Stimulated activated CD8-positive, alpha-beta memory T cell treated with anti-CD3 and anti-CD28 coated beads, Interleukin-12 subunit alpha, Interleukin-12 subunit beta, amount 100 ng/mL, for 1 hour (primary cell): ENCODE measurements around the gene PLA2G3.
"Not testable (repeated sequence)": the region's sequence is repeated elsewhere in the genome, so short reads cannot be mapped to it uniquely, and the experiment has no call there.

Experiments used
- DNase-seq: peaks from one replicate; pipeline ENCODE4 v3.0.0-alpha.2; 2020; ENCODE audit warnings: low read depth

The PLA2G3 gene

DNA sequence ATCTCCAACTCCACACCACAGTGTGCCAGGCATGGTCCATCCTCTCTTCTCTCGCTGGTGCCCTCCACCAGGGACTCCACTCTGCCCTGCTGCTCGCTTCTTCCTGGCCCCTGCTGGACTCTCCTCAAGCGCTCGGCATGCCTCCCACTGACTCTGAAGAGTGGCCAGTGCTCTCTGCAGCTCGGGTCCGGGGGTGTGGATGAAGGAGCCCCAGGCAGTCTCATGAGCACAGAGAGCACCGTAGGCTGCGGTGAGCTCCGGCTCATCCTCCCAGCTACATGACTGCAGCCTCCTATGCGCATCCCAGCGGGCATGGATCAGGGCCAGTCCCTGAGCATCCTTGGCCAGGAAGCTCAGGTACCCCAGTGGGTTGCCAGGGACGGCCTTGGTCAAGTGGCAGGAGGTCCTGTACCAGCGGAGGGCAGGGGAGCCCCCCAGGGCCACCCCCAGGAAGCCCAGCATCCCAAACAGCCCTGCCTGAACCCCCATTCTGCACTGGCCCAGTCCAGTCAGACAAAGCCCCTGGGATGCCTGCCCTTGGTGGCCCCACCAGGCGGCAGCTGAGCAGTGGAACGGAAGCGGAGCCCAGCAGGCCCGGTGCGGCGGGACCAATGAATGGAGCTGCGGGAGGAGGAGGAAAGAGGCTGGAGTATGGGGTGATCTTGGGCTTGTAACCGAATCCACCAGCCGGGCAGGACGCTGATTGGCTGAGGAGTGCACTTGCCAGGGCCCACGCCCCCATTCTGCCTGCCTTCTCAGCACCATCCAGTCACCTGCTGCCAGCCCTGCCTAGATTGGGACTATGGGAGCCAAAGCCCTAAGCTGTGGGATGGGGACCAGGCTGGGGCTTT lies at the start of gene PLA2G3:
TSS of gene PLA2G3 (minus strand) at position 643 of the 851 bp plus-strand sequence. CDS start at position 489, 154 bp downstream.
- no peak for DNase-seq

DNA sequence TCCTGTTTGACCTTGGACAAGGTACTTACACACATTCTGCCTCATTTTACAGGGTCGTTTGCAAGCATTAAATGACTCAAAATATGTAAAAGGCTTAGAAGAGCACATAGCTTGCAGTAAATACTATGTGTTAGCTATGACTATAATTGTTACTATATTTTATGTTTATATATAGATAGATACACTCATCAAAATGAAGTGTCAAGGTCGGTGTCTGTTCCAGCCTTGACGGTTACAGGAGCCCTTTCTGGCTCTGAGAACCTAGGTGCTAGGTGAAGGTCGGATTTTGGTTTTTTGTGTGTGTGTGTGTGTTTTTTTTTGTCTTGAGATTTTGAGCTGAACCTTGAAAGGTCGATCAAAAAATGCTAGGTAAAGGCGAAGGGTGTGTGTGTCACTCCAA lies 47.3 kb upstream of the PLA2G3 start:
- DNase-seq, result no peak

DNA sequence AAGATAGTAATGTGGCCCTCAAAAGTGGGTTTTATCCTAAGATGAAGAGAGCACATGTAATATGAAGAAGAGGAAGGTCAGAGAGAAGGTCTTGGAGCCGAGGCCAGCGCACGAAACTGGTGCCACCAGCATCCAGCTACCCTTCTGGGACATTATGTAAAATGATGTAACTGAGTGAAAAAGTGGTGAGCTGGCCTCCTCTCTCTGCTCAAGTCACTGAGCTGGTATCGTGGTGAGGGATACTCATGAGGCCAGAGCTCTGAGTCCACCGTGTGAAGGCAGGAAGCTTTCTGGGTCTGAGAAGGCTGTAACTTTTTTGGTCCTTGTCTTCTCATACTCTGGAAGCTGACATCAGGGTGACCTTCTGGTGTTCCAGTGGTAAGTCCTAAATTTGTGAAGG lies 44.7 kb upstream of the PLA2G3 start:
- no peak for DNase-seq

DNA sequence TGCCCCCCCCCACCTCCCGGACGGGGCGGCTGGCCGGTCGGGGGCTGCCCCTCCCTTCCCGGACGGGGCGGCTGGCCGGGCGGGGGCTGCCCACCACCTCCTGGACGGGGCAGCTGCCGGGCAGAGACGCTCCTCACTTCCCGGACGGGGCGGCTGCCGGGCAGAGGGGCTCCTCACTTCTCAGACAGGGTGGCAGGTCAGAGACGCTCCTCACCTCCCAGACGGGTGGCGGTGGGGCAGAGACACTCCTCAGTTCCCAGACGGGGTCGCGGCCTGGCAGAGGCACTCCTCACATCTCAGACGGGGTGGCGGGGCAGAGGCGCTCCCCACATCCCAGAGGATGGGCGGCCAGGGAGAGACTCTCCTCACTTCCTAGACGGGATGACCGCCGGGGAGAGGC lies 43.7 kb upstream of the PLA2G3 start:
- DNase-seq, result no peak

- no peak for DNase-seq
These were observed 39.0 kb upstream of the PLA2G3 start for GRCh38 chr22:31179345-31179744.

GRCh38 chr22:31178859-31179258 lies 38.6 kb upstream of the PLA2G3 start:
- DNase-seq, result no peak

DNA sequence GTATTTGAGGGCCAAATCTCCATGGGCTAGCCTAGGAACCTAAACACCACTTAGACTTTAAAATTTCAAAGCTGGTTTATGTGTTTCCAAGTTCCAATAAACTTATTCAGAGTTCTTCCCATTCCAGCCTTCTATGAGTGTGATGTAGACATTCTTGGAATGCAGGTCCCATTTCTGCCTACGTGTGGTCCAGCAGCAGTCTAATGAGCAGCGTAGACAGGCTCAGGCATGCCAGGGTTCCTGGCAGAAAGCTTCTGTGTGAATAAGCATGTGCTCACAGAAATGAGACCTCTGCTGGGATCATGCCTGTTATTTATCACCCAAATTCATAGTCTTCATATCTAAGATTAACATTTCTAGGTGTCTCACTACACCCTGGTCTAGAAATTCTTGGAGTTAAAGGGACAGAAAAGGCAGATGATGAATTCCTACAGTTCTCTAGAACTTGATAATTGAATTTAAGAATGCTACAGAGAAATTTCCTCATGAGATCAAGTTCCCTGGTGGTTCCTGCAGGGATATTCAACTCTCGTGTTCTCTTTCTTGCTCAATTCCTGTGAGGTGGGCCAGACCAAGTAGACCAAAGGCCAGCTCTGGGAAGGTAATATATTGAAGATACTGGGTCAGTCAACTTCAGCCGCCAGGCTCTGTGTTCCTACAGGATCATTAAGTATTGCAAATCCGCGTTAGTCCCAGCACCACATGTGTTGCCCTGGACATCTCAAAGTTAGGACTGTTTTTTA lies 37.3 kb upstream of the PLA2G3 start:
- no peak for DNase-seq

- DNase-seq, result no peak
These were observed 36.6 kb upstream of the PLA2G3 start for GRCh38 chr22:31176923-31177322.

- no peak for DNase-seq
These were observed 33.3 kb upstream of the PLA2G3 start for GRCh38 chr22:31173386-31174145.

DNA sequence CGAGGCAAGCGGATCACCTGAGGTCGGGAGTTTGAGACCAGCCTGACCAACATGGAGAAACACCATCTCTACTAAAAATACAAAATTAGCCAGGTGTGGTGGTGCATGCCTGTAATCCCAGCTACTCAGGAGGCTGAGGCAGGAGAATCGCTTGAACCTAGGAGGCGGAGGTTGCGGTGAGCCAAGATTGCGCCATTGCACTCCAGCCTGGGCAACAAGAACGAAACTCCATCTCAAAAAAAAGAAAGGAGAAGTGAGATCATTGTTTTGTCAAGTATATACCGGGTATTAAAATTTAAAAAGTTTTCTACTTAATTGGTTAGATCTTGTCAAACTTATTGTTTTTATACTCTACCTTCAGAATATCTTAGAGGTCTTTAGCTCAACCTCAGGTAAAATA lies 31.4 kb upstream of the PLA2G3 start:
- not testable (repeated sequence) for DNase-seq

- DNase-seq, result no peak
These were observed 30.7 kb upstream of the PLA2G3 start for GRCh38 chr22:31170971-31171370.

DNA sequence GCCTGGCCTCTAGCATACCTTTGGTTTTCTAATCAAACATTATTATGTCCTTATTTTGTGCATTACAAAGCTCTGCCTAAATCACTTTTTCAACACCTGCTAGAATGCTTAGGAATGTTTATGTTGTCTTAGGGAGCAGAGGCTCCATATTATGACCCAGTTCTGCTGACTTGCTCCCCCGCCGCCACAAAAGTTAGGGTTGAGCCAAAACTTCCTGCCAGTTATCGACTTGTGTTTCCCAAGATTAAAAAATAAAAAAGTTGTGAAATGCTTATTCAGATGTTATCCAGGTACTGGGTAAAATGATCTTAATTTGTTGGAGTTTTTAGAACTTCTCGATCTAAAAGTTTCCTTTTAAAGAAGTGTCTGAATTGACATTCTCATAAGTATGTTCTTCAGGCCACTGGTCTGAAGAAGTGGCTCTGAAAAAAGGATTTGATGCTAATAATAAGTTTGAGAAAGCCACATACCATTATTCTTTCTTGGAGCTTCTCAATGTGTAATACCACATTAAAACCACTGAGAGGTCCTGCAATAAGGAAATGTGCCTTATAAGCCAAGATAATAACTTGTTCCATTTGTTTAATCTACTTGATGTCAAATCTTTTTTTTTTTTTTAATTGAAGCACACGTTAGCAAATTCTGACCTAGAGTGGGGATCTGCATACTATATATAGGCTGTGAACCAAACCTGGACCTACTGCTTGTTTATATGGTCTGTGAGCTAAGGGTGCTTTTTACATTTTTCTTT lies 21.9 kb upstream of the PLA2G3 start:
- no peak for DNase-seq

DNA sequence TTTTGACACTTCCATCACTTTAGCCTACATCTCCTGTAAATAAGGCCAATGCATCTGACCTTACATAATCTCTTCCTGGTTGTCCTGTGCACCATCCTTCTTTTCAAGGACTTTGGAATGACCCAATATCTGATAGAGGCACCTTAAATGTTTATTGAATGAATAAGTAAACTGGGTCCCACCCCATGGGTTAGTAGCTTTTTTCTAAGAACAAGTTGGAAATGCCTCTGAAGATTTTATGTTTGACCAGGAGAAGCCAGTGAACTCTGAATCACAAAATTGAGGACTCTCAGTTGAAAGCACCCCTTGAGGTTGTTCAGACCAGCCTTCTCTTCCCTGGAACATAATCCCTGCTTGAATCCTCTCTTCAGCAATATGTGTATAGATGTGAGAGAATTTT lies 21.1 kb upstream of the PLA2G3 start:
- DNase-seq, result no peak

GRCh38 chr22:31160328-31160978 lies 20.1 kb upstream of the PLA2G3 start:
- DNase-seq, result no peak

- no peak for DNase-seq
These were observed 15.1 kb upstream of the PLA2G3 start for GRCh38 chr22:31155422-31155821.

DNA sequence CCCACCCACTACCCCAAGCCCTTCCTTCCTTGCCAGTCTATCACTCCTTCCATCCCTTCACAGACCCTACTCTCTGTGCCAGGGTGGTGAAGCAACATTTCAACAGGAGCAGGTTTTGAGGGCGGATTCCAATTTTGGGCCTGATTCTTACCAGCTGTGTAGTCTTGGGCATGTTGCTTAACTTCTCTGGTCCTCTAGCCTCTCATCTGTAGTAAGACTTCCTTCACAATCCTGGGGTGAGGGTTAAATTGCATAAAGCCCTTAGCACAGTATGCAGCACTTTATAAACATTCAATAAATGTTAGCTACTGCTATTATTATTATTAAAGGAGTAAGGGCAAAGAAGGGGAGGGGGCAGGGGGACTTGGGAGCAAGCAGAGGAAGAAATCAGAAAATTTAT lies 14.7 kb upstream of the PLA2G3 start:
- DNase-seq, result no peak

GRCh38 chr22:31153357-31153756 lies 13.0 kb upstream of the PLA2G3 start:
- DNase-seq, result no peak

- DNase-seq, result no peak
These were observed 11.6 kb upstream of the PLA2G3 start for GRCh38 chr22:31151872-31152271.

DNA sequence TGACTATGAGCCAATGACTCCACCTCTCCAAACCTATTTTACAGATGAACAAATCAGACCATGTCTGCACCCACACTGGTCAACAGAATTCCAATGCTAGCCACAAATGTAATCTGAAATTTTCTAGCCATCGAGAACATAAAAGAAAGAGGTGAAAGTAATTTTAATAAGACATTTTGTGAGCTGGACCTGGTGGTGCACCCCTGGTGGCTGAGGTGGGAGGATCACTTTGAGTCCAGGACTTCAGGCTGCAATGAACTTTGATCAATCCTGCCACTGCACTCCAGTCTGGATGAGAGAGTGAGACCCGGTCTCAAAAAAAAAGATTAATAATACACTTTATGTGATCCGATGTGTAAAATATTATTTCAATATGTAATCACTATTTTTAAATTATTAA lies 10.3 kb upstream of the PLA2G3 start:
- no peak for DNase-seq

GRCh38 chr22:31148953-31149627 lies 8.8 kb upstream of the PLA2G3 start:
- no peak for DNase-seq

DNA sequence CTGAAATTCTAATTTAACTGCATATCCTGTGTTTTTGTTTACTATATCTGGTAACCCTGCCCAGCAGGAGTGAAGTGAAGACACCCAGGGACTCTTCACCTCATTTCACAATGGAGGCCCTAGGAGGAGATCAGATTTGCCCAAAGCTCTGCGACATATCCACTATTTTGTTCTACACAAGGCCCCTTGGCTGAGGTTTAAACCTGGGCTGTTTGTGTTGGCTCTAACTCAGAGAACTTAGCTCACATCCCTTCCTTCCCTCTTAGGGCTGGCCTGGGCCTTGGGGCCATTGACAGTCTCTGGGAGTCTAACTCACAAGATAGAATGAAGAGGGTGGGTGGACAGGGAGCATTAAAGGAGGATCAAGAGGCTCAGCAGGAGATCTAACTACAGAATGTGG lies 8.2 kb upstream of the PLA2G3 start:
- DNase-seq, result no peak
